GM21367 (cell line): Measurements from ENCODE around the gene BRCC3.
"Not testable (repeated sequence)": the region's sequence is repeated elsewhere in the genome, so short reads cannot be mapped to it uniquely, and the experiment has no call there.

Source experiments
- ATAC-seq: cut with Tn5 transposase; IDR thresholded peaks from one replicate; pipeline ENCODE4 v1.9.1; 2021; ENCODE audit not compliant: unreplicated experiment

BRCC3 gene

GRCh38 chrX:155143959-155144548 lies 72.7 kb downstream of the BRCC3 start:
- ATAC-seq: no peak

- no peak for ATAC-seq
Measured at GRCh38 chrX:155144926-155145325, 73.6 kb downstream of the BRCC3 start.

- ATAC-seq: not testable (repeated sequence)
Measured at GRCh38 chrX:155147612-155148011, 76.3 kb downstream of the BRCC3 start.

- ATAC-seq: not testable (repeated sequence)
Measured at GRCh38 chrX:155148166-155148565, 76.9 kb downstream of the BRCC3 start.

GRCh38 chrX:155148724-155149537 lies 77.6 kb downstream of the BRCC3 start:
- ATAC-seq: no peak

- no peak for ATAC-seq
Measured at GRCh38 chrX:155169881-155170280, 98.6 kb downstream of the BRCC3 start.
